H7 (cell line): Measurements from ENCODE around the gene KCNE3. TPM values are rescaled to one million over a fixed set of nuclear protein-coding genes. Genes with fewer than 3 reads are reported as not detected.

Experiments
- DNase-seq: peaks from one replicate; pipeline ENCODE4 v3.0.0; 2012
- H3K27me3 ChIP-seq: 2 replicates; pipeline ENCODE4 v1.6.0; 2011; ENCODE audit warnings: mild to moderate bottlenecking, low read length; ENCODE audit not compliant: control insufficient read depth, insufficient read depth
- H3K36me3 ChIP-seq: replicated peaks from 2 replicates; pipeline ENCODE4 v1.5.1; 2011; ENCODE audit warnings: low read length; ENCODE audit not compliant: control insufficient read depth, insufficient read depth
- H3K4me3 ChIP-seq: 2 replicates; pipeline ENCODE4 v1.5.1; 2011; ENCODE audit warnings: low read depth, mild to moderate bottlenecking, control low read depth, low read length, moderate library complexity; ENCODE audit not compliant: insufficient read depth
- total RNA-seq: library from RNA; depleted of rRNA; stranded (reverse); fragments of >200 nt; shearing (Covaris generic); gene quantifications from 2 replicates; pipeline ENCODE4 v1.2.3, GENCODE V29; 2014

The KCNE3 gene
- total RNA-seq, 1 experiment from 2014 or later = 27.5 TPM

DNA sequence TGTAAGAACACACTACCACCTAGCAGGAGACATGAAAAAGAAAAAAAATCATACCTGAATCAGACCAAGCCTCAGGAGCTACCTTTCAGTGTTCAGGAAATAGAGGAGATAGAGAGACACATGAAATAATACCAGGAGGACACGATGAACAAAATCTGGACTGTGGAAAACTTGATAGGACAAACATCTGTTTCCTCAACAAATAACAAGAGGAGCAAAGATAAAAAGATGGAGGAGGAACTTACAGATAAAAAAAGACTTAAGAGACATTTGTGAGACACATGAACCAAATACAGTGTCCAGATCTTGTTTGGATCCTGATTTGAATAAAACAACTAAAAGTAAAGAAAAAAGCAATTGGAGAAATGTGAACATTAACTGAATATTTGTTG lies 12.4 kb upstream of the KCNE3 start:
- H3K27me3 ChIP-seq = no peaks in the 10 kb centered on the region
- no peak for DNase-seq
- H3K36me3 ChIP-seq = no peaks in the 10 kb centered on the region
- no peak overlapping the region for H3K4me3 ChIP-seq

DNA sequence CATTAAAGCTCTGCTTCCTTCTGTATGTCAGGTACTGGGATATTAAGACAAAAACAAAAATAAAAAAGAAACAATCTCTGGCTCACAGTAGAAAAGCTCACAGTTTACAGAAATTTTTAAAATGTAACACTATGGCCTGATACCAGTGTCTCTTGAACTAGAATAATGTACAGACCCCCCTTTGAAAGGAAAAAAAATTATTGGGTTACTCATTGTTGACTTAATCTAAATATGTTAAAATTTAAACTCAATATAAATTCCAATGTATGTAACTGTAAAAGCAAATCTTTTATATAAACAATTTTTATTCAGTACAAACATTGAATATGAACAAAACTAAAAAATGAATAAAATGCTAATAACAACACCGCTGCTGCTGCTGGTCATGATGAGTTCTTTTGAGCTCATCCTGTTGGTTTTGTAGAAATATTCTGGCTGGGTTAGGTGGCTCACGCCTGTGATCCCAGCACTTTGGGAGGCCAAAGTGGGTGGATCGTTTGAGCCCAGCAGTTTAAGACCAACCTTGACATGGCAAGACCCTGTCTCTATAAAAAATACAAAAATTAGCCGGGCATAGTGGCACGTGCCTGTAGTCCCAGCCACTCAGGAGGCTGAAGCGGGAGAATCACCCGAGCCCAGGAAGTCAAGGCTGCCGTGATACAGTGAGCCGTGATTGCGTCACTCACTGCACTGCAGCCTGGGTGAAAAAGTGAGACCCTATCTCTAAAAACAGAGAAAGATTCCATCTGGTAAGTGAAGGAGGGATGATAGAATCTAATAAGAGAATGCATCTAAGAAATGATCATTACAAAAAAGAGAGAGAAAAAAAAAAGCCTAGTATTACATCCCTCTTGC lies 11.8 kb upstream of the KCNE3 start:
- no peak for DNase-seq

DNA sequence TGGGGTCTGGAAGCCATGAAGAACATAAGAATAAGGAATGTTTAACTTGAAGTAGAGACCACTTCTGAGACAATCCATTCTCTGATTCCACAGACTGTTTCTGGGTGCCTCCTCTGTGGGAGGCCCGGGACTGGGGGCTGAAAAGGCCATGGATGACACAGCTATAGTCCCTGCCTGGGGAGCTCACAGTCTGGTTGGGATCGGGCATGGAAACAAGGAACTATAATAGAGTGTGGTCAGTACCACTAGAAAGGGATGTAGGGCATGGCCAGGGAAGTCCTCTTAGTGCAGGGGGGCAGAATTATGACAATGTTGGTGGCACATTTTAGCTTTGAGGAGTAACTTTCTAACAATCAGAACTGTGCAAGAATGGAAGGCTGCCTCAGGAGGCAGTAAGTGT lies 9.2 kb upstream of the KCNE3 start:
- Histone ChIP-seq H3K4me3 (no peak overlapping the region), H3K36me3 (no peaks in the 10 kb centered on the region), H3K27me3 (no peaks in the 10 kb centered on the region)
- DNase-seq = no peak

More for the DNA sequence above, 11.8 kb upstream of the KCNE3 start:
- H3K27me3 ChIP-seq = no peaks in the 10 kb centered on the region
- no peaks in the 10 kb centered on the region for H3K36me3 ChIP-seq
- no peak overlapping the region for H3K4me3 ChIP-seq

DNA sequence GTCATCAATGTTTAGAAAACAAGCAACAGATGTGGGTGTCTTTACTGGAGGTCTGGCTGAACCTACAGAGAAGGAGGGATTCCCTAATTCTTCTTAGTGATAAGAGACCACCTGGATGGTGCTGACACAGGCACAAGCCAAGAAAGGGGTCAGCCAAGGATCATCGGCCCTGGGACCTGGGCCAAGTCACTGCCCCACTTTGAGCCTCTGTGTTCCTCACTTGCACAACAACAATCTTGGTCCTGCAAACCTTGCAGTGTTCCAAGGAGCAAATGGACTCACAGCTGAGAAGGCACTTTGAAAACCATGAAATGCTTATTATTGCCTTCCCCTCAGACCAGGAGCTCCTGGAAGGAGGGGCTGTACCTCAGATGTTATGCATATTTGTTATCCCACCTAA lies 7.0 kb upstream of the KCNE3 start:
- H3K27me3 ChIP-seq = no peaks in the 10 kb centered on the region
- DNase-seq = no peak
- no peak overlapping the region for H3K4me3 ChIP-seq
- H3K36me3 ChIP-seq = no peaks in the 10 kb centered on the region

DNA sequence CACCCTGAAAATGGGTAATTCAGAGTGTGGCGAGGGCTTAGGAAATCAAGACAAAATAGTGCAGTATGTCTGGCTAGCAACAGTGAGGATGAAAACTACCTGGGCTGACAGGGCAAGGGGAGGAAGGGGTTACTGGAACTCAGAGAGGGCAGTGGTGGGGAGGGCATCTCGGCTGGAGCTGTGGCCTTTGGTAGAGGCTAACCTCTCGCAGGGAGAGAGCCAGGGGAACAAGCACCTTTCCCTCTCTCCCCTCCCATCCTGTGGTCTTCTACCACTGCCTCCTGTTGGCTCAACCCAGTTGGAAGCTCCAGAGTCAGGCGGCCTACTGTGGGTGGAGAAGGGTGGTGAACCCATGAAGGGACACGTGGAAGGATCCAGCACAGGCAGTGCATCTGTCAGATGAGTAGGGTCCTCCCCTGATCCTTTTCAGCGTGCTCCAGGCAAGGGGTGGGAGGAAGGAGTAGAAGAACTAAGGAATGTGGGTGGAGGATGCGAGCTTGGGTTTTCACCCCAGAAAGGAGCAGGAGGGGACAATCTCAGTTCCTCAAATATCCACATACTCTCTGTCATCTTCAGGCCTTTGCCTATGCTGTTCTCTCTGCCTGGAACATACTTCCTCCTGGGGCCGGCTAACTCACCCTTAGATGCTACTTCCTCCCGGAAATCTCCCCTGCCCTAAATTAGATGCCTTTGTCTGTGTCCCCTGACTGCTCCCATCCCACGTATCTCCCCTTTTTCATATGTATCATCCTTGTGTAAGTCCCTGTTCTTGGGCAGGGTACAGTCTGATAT lies 6.2 kb upstream of the KCNE3 start:
- no peaks in the 10 kb centered on the region for H3K27me3 ChIP-seq
- no peaks in the 10 kb centered on the region for H3K36me3 ChIP-seq
- H3K4me3 ChIP-seq = no peak overlapping the region
- no peak for DNase-seq

DNA sequence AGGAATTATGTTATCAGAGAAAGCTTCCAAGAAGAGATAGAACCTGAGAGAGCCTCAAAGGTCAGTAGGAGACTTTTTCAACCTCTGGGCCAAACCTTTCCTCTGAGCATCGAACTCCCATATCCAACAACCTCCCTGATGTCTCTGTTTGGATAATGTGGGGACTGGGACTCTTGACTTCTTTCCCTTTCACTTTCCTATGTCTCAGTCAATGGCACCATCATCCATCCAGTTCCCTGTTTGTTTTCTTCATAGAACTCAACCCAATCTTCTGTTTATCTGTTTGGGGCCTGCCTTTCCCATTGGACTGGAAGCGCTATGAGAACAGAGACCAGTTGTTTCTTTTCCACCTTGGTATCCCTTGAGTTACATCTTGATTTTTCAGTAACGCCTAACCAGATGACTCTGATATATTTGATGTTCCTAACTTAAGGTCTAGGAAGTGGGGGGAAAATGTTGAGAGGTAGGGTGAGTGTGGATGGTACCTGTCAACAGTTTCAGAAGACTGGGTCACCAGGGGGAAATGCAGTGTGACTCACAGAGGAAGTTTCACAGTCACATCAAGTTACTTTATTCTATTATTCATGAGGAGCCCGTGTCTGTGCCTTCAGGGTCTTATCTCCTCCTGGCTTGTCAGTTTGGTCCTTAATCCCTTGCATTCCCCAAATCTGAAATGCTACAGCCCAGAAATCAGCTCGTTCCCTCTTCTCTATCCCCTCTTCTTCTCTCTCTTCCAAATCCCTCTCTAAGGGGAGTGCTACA lies 4.5 kb upstream of the KCNE3 start:
- no peaks in the 10 kb centered on the region for H3K36me3 ChIP-seq
- H3K27me3 ChIP-seq = no peaks in the 10 kb centered on the region
- H3K4me3 ChIP-seq = no peak overlapping the region
- DNase-seq = no peak

DNA sequence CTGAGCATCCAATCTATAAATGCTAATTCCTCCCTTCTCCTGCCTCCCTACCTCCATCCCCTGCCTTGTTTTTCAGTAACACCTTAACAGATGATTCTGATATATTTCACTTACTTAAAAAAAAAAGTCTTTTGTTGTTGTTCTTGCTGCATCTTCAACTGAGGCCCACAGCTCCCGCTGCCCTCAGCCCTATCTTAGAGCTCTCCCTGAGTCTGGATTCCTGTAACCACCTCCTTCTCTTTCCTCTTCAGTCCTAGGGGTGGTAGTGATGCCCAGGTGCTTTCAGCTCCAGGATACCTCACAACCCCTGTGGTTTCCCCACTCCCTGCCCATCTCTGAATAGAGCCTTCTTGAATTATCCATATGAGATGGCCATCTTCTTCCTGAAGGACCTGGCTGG lies 3.7 kb upstream of the KCNE3 start:
- no peak overlapping the region for H3K4me3 ChIP-seq
- no peaks in the 10 kb centered on the region for H3K27me3 ChIP-seq
- no peak for DNase-seq
- H3K36me3 ChIP-seq = no peaks in the 10 kb centered on the region

DNA sequence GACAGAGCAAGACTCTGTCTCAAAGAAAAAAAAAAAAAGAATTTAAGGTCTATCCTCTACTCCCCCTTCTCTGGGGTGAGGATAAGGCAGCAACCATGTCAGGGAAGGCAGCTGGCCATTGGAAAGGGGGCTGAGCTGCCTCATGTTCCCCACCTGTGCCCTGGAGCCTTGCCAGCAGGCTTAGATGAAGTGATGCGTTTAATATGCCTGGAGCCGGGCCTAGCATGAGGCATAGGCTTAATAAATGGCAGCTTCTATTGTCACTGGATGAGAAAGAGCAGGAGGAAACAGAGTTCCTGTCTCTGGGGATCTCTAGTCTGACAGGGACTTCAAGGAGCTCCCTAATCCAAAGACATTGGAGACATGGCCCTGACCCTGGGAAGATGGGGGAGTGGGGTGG lies 3.2 kb upstream of the KCNE3 start:
- no peak for DNase-seq
- H3K36me3 ChIP-seq = no peaks in the 10 kb centered on the region
- H3K4me3 ChIP-seq = no peak overlapping the region
- no peaks in the 10 kb centered on the region for H3K27me3 ChIP-seq

DNA sequence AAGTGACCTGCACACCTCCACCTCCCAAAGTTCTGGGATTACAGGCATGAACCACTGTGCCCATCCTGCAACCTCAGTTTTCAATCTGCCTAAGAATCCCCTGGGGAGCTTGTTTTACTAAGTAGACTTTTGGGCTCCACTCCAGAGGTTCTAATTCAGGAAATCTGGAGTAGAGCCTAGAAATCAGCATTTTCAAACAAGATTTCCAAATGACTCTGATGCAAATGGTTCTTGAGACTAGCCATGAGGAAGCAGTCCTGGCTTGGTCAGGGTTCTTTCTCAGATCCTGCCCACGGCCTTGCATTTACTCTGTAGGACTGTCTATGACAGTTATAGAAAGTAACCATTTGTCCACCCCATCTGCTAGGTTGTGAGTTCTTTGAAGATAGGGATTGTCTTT lies 1.6 kb upstream of the KCNE3 start:
- Histone ChIP-seq H3K36me3 (no peaks in the 10 kb centered on the region), H3K4me3 (no peak overlapping the region), H3K27me3 (no peaks in the 10 kb centered on the region)
- no peak for DNase-seq

DNA sequence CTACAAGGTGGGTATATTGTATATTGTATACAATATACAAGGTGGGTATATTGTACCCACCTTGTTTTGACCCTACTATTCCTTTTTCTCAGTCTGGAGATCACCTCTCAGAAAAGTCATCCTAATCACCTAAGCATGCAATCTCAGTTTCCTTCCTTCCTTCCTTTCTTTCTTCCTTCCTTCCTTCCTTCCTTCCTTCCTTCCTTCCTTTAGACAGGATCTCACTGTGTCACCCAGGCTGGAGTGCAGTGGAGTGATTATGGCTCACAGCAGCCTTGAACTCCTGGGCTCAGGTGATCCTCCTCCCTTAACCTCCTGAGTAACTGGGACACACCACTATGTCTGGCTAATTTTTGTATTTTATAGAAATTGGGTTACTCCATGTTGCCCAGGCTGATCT lies 1.2 kb upstream of the KCNE3 start:
- Histone ChIP-seq H3K4me3 (no peak overlapping the region), H3K36me3 (no peaks in the 10 kb centered on the region), H3K27me3 (no peaks in the 10 kb centered on the region)
- no peak for DNase-seq

DNA sequence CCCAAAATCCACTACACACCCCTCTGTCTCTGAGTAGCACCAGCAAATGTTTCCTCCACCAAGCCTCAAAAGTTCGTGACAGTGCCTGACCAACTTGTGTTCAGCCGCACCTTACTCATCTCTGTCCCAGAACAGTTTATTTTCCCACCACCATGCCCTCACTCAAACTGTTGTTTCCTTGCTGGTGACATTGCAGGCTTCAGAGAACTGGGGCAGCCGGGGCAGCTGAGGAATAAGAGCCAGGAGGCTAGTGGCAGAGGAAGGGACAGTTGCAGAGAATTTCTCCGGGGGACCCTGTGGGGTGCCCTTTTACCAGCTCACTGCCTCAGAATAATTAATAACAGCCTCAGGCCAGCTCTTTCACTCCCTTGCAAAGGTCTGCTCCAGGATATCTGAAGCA lies 709 bp upstream of the KCNE3 start:
- H3K4me3 ChIP-seq = no peak overlapping the region
- no peak for DNase-seq
- H3K36me3 ChIP-seq = no peaks in the 10 kb centered on the region
- no peaks in the 10 kb centered on the region for H3K27me3 ChIP-seq

DNA sequence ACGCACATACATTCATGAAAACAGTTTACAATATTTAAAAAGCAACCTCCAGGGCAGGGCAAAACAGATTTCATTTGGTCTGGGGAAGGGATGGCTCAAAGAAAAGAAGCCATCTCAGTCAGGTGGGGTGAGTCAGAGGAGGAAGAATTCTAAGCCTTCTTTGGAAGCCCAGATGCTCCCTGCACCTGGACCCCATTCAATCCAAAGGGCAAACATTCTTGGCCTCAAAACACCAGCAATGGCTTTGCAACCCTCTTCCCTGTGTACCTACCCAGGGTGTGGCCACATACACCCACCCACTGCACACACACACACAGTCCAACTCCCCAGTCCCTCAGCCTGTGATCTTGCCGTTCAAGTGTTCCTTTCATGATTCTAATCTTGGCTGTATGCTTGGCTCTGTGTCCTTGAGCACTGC lies 2.0 kb downstream of the KCNE3 start:
- H3K36me3 ChIP-seq = no peaks in the 10 kb centered on the region
- H3K27me3 ChIP-seq = no peaks in the 10 kb centered on the region
- no peak for DNase-seq
- no peak overlapping the region for H3K4me3 ChIP-seq

DNA sequence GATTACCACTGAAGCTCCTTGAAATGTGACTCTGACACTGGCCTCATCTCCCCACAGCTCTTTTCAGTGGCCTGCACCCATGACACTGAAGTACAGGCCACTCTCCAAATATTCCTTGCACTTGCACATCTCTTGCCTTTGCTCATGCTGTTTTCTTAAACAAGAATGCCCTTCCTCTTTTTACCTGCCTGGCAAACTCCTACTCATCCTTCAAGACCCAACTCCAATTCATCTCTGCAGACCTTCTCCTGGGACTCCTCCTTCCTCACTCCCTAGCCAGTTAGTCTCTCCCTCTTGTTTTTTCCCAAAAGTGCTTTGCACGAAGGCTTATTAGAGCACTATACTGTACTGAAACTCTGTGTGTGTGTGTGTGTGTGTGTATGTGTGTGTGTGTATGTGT lies 2.6 kb downstream of the KCNE3 start:
- no peak overlapping the region for H3K4me3 ChIP-seq
- DNase-seq = no peak
- H3K27me3 ChIP-seq = no peaks in the 10 kb centered on the region
- no peaks in the 10 kb centered on the region for H3K36me3 ChIP-seq

DNA sequence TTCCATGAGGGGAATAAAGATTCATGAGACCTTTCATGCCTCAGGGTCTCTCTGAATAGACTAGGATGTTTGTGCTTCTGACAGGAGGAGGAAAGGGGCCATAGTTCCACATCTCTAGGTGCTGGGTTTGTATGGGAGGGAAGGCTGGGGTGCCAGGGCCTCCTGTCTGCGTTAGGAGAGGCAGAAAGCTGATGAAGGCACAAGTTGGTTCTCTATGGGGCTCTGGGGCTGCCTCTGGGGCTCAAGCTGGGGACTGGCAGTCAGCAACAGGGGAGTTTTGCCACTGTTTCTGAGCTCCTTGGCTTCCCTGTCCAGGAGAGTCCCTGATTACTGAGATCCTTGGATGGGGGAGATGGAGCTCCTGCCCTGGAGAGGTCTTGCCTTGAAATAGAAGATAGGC lies 4.1 kb downstream of the KCNE3 start:
- DNase-seq = no peak
- Histone ChIP-seq H3K4me3 (no peak overlapping the region), H3K36me3 (no peaks in the 10 kb centered on the region), H3K27me3 (no peaks in the 10 kb centered on the region)

DNA sequence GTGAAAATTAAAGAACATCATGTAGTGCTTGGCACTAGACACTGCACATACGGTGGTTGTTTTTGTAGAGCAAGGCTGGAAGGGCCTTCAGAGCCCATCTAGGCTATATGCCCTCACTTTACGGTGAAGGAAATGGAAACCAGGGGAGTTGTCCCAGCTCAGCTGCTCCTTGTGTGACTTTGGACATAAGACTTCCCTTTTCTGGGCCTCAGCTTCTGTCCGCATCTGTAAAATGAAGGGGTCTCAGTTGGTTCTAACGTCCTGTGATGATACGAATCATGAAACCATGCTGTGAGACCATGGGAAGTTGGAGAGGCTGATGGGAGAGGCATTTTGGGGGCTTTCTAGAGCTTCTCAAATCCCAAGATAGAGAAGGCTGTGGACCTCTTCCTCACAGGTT lies 4.7 kb downstream of the KCNE3 start:
- DNase-seq = no peak
- no peak overlapping the region for H3K4me3 ChIP-seq
- no peaks in the 10 kb centered on the region for H3K27me3 ChIP-seq
- H3K36me3 ChIP-seq = no peaks in the 10 kb centered on the region
